SKM-1 treated with dmso at 0.1 percent for 144 hours (cell line): Measurements from ENCODE around the gene UBA1.

ENCODE experiments used
- DNase-seq: peaks from one replicate; lab custom pipeline; 2025; ENCODE audit not compliant: unreplicated experiment; lab: John Stamatoyannopoulos, UW

Gene UBA1

GRCh38 chrX:47227334-47227583 lies 33.6 kb downstream of the UBA1 start:
- DNase-seq = no peak

DNA sequence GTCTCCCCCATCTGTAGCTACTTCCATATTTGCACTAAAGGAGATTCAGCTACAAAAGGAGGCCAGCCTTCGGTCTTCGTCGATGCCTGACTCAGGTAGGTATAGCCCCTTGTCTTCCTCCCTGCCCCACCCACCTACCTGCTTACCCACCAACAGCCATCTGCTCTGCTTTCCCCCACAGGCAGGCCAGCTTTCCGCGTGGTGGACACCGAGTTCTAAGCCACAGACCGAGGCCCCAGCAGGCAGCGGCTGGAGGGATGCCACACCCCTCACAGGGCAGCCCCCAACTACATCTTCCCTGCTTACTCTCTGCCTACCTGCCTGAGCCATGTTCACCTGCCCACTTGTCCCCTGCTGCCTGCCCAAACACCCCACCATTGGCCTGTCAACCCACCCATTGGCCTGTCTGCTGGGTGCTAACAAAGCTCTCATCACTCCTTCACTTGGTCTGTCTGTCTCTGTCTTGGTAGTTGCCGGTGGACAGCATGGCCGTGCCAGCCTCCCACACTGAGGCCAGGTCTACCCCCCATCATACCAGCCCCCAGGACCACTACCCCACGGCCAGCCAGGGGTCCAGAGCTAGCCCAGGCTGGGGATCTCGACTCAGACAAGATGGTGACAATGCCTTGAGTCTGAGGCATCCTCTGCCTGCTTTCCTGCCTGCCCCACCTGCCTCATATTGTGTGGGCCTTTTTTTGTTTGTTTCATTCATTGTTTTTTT lies 35.1 kb downstream of the UBA1 start:
- DNase-seq = no peak

DNA sequence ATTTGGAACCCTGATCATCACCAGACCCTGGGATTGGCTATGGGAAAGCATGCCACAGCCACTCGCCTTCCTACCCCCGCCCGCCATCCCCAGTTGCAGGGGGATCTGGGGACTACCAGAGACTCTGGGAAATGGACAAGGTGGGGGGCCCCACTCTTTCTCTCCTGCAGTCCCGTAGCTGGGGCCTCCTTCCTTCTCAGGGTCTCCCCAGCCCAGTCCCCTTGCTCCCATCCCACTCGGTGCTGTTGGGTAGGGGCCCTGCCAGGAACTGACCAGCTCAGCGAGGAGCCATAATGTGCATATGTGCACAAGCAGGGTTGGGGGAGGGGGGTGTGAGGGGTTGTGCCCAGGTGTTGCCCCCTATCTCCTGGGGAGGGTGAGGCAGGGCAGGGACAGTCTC lies 35.8 kb downstream of the UBA1 start:
- DNase-seq = no peak

GRCh38 chrX:47230136-47230868 lies 36.7 kb downstream of the UBA1 start:
- DNase-seq = no peak

DNA sequence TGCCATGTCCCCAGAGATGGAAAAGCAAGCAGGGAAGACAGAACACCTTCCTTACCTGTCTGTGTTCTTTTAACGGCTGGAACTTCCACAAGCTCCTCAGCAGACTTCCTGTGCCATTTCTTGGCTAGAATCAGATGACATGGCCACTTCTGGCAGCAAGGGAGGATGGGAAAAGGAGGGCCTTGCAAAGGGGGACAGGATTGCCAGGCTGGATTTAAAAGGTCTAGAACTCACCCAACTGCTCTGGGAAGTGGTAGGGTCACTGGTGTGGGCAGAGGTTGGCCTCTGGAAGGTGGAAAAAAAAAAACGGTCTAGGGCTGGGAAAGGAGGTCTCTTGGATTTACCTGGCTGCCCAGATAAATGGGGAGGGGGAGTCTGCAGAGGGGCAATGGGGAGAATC lies 37.5 kb downstream of the UBA1 start:
- DNase-seq = no peak

DNA sequence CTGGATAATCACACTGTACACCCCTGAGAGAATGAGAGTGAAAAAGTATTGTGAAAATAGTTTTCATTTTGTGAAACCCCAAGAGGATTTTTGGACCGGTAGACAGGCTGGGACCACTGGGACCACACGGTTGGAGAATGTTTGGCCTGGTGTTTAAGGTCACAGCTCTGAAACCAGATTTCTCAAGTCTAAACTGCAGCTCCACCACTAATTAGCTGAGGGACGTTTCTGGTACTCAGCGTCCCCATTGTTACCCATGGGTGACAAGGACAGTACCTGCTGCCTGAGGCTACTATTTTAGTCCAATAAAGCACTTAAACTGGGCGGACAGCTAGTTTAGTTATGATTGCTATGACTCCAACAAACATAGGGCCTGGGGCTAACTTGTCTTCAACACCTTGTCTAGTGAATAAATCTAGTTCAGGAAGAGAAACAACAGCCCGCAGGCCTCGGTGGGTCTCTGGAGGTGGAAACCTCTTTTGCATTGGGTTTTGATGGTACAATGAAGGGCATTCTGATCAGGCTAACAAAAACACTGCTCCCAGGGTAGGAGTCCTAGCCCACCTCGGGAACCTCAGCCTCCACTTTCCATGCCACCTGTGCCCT lies 38.7 kb downstream of the UBA1 start:
- DNase-seq = no peak

DNA sequence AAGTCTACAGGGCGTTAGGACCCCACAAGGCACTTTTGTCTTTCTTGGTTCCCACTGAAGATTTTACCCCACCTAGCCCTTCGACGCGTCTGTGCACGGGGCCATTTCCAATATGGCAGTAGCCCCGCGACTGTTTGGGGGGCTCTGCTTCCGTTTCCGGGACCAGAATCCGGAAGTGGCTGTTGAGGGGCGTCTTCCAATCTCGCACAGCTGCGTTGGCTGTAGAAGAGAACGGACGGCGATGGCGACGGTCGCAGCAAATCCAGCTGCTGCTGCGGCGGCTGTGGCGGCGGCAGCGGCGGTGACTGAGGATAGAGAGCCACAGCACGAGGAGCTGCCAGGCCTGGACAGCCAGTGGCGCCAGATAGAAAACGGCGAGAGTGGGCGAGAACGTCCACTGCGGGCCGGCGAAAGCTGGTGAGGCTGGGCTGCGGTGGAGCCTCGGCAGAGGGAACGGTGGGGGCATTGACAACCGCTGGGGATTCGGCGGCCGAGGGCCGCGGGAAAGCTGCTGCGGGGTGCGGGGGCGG lies 39.2 kb downstream of the UBA1 start, which contains the start of gene USP11:
TSS of gene USP11 (plus strand) at position 207 of the 530 bp plus-strand sequence. CDS start at position 242, 35 bp downstream.
- DNase-seq = no peak

GRCh38 chrX:47233333-47234113 lies 39.9 kb downstream of the UBA1 start:
- DNase-seq = peak; percentile 91

- DNase-seq = no peak
Measured at GRCh38 chrX:47234583-47234982, 41.0 kb downstream of the UBA1 start.

- no peak for DNase-seq
Measured at GRCh38 chrX:47235691-47236103, 42.1 kb downstream of the UBA1 start.

DNA sequence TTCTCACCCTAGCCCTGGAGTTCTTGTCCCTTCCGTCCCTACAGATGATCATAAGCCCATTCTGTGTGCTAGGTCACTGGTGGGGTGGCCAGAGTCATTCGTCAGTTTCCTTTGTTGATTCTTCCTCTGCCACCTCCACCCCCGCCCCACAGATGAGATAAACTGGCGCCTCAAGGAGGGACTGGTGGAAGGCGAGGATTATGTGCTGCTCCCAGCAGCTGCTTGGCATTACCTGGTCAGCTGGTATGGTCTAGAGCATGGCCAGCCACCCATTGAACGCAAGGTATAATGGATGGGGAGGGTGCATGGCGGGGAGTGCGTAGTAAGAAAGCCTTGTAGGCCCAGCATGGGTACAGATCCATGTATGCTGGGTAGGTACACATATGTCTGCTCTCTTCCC lies 45.6 kb downstream of the UBA1 start:
- no peak for DNase-seq

DNA sequence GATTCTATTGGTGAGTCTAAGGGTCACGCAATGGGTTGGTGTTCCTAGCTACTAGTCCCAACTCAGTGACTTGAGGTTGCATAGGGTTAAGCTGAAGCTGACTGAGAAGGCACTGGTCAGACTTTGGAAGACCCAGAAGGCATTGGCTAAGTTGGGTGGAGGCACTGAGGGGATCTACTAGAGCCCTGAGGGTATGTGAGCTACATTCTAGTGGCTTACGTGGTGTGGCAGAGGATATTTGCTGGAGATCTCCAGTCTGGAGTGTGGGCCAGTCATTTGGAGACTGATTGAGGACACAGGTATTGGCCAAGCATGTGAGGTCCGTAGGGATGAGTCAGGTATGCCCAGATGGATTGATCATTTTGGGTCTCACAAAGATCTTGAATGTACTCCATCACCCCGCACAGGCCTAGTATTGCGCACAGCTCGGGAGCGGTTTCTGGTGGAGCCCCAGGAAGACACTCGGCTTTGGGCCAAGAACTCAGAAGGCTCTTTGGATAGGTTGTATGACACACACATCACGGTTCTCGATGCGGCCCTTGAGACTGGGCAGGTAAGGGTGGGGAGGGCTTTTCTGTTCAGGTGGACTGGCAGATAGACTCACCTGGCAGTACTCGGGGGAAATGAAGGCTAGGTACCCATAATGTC lies 46.4 kb downstream of the UBA1 start:
- DNase-seq = no peak

DNA sequence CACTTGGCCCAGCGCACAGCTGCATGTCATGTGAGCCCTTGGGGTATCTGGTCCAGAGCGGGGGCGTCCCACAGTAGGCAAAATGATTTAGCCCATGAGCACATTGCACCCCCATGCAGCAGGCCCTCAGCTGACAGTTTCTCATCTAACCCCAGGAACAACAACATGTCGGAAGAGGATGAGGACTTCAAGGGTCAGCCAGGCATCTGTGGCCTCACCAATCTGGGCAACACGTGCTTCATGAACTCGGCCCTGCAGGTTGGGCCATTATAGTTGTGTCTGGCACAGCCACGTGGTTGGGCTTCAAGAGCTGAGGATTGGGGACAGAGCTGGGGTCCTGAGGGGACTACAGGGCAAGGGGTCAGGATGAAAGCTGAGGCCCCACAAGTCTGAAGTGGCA lies 47.0 kb downstream of the UBA1 start:
- no peak for DNase-seq

DNA sequence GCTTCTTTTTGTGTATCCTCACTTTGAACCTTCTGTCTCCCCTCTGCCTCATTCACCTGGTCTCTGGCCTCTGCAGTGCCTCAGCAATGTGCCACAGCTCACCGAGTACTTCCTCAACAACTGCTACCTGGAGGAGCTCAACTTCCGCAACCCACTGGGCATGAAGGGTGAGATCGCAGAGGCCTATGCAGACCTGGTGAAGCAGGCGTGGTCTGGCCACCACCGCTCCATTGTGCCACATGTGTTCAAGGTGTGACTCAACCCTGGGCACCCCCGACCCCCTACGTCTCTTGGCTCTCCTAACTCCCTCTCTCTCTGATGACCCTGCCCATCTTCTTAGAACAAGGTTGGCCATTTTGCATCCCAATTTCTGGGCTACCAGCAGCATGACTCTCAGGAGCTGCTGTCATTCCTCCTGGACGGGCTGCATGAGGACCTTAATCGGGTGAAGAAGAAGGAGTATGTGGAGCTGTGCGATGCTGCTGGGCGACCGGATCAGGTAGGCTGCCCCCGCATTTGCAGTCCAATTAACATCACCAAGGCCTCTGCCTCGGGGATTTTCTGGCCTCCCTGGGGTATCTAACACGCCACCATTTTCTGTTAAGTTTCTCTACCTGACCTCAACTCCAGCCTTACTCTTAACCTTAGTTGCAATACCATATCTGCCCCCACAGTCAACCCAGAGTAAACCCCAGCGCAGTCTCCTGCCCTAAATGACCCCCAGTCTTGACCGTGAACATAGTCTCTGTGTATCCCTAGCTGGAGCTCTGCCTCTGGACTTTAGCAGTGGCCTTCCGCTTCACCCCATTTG lies 47.8 kb downstream of the UBA1 start:
- DNase-seq = no peak

DNA sequence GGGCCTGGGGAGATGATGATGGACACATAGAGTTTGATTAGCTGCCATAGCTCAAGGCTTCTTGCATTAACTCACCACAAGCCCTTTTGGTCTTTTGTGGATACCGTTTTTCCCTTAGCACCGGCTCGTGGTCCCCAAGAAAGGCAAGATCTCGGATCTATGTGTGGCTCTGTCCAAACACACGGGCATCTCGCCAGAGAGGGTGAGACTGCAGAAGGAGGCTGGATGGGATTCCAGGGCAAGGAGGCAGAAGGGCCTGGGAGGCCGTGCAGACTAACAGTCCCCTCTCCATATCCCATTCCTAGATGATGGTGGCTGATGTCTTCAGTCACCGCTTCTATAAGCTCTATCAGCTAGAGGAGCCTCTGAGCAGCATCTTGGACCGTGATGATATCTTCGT lies 48.7 kb downstream of the UBA1 start:
- DNase-seq = no peak

GRCh38 chrX:47243351-47243750 lies 49.7 kb downstream of the UBA1 start:
- DNase-seq = no peak

DNA sequence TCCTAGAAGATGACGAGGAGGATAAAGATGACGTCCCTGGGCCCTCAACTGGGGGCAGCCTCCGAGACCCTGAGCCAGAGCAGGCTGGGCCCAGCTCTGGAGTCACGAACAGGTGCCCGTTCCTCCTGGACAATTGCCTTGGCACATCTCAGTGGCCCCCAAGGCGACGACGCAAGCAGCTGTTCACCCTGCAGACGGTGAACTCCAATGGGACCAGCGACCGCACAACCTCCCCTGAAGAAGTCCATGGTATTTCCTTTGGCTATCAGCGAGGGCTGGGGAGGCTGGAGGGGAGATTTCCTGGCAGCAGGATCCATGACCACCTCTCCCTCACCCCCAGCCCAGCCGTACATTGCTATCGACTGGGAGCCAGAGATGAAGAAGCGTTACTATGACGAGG lies 51.0 kb downstream of the UBA1 start:
- no peak for DNase-seq

- DNase-seq = no peak
Measured at GRCh38 chrX:47245156-47245555, 51.5 kb downstream of the UBA1 start.

DNA sequence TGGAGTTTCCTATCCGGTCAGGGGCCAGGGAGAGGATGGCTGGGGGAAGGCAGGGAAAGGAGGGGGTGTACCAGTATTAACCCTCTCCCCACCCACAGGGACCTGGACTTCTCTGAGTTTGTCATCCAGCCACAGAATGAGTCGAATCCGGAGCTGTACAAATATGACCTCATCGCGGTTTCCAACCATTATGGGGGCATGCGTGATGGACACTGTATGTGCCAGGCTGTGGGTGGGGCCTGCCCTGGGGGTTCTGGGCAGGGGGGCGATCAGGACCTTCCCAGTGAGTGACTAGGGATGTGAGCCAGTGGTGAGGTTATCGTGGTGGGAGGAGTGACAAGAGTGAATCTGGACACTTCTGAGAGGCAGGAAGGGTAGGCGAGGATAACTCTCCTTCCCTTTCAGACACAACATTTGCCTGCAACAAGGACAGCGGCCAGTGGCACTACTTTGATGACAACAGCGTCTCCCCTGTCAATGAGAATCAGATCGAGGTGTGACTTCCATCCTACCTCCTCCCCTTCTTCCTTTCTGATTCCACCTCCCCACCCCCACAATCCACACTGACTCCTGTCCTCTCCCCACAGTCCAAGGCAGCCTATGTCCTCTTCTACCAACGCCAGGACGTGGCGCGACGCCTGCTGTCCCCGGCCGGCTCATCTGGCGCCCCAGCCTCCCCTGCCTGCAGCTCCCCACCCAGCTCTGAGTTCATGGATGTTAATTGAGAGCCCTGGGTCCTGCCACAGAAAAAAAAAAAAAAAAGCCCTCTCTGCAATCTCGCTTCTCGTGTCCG lies 53.8 kb downstream of the UBA1 start:
- DNase-seq = no peak
